ENCODE results near the gene RNASE8. TPM values are rescaled to one million over a fixed set of nuclear protein-coding genes. Genes with fewer than 3 reads are reported as not detected.
"Not testable (repeated sequence)": the region's sequence is repeated elsewhere in the genome, so short reads cannot be mapped to it uniquely, and the experiment has no call there.

The RNASE8 gene
- total RNA-seq, 1 experiment from 2014 or later, result not detected

DNA sequence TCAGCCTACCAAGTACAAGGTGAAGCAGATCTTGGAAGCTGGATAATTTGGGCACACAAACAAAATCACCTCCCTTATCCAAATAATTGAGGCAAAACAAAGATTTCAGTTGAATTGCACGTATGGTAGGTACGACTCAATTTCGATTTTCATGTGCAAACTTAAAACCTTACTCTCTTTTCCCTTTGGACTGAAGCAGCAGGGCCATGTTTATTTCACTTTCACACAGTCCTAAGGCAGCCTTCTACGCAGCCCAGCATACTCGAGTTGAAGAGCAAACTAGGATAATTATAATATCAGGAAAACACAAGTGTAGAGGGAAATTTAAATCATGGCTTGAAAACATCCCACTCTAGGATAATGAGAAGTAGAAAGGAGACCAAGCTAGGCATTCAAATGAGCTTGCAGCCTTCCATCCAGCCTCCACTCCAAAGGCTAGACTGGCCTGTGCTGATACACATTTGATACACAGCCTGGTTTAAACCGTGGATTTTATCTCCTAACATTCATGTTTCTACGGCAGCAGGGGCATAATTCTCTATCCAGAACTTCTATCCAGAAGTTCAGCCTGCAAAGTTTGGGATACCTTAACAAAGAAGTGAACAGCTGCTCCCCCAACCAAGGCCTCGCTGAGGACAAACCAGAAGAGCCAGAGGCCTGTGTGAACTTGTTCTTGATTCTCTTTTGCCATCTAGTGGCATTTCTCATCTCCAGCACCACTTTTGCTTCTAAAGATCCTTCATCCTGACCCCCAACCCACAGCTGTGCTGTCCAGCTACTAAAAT lies 17.8 kb upstream of the RNASE8 start:
- no peak overlapping the region for H3K27ac Mint-ChIP-seq (ENCODE audit: low read depth, unreplicated experiment)
- H3K36me3 Mint-ChIP-seq (ENCODE audit: insufficient read depth, unreplicated experiment), result peaks cover under 1% of the 10 kb centered on the region
- H3K9me3 Mint-ChIP-seq (ENCODE audit: unreplicated experiment), result no peaks in the 10 kb centered on the region
- TF ChIP-seq, protein P1, sequence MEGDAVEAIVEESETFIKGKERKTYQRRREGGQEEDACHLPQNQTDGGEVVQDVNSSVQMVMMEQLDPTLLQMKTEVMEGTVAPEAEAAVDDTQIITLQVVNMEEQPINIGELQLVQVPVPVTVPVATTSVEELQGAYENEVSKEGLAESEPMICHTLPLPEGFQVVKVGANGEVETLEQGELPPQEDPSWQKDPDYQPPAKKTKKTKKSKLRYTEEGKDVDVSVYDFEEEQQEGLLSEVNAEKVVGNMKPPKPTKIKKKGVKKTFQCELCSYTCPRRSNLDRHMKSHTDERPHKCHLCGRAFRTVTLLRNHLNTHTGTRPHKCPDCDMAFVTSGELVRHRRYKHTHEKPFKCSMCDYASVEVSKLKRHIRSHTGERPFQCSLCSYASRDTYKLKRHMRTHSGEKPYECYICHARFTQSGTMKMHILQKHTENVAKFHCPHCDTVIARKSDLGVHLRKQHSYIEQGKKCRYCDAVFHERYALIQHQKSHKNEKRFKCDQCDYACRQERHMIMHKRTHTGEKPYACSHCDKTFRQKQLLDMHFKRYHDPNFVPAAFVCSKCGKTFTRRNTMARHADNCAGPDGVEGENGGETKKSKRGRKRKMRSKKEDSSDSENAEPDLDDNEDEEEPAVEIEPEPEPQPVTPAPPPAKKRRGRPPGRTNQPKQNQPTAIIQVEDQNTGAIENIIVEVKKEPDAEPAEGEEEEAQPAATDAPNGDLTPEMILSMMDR (IDR thresholded peaks at IDR 0.05; ENCODE audit: unreplicated experiment), result peak; percentile 51
- peaks cover 34% of the 10 kb centered on the region for H3K4me1 Mint-ChIP-seq (ENCODE audit: insufficient read depth, unreplicated experiment)
- no TSS peak for BruUV-seq (replicated peaks)
- CTCF ChIA-PET, result interaction anchor here (0.6 to 7.2 kb wide), 42 partner anchors 9 to 1262 kb away, joined by 3 to 391 read pairs (median 6); partner anchors contain the start of genes ARHGEF40, SLC39A2, TMEM253 and TPPP2
- no peaks in the 10 kb centered on the region for H3K27me3 Mint-ChIP-seq (ENCODE audit: insufficient read depth, unreplicated experiment)
- intact Hi-C loops (cut with micrococcal nuclease), result loop anchor here (1.0 to 2.0 kb wide), 4 partner anchors 25 to 342 kb away; no protein-coding TSS in a partner anchor
- no peak overlapping the region for H3K4me3 Mint-ChIP-seq (ENCODE audit: unreplicated experiment)
- peak; percentile 69 for DNase-seq (ENCODE audit: unreplicated experiment)
- POLR2A ChIA-PET, result interaction anchor here (0.6 to 3.0 kb wide), 8 partner anchors 12 to 64 kb away, joined by 3 to 40 read pairs (median 4); partner anchors contain the start of gene ARHGEF40

GRCh38 chr14:21040370-21040925 lies 17.2 kb upstream of the RNASE8 start:
- POLR2A ChIA-PET, result interaction anchor here (0.8 to 3.0 kb wide), 9 partner anchors 13 to 182 kb away, joined by 3 to 40 read pairs (median 5); partner anchors contain the start of gene ARHGEF40
- no TSS peak for BruUV-seq (replicated peaks)
- Mint-ChIP-seq H3K36me3 (ENCODE audit: insufficient read depth, unreplicated experiment) (peaks cover 6% of the 10 kb centered on the region), H3K27me3 (ENCODE audit: insufficient read depth, unreplicated experiment) (no peaks in the 10 kb centered on the region), H3K4me3 (ENCODE audit: unreplicated experiment) (no peak overlapping the region), H3K27ac (ENCODE audit: low read depth, unreplicated experiment) (no peak overlapping the region), H3K4me1 (ENCODE audit: insufficient read depth, unreplicated experiment) (peaks cover 37% of the 10 kb centered on the region), H3K9me3 (ENCODE audit: unreplicated experiment) (no peaks in the 10 kb centered on the region)
- intact Hi-C loops (cut with micrococcal nuclease), result loop anchor here (1.0 to 2.0 kb wide), 4 partner anchors 26 to 343 kb away; no protein-coding TSS in a partner anchor
- TF ChIP-seq, protein P1 (IDR thresholded peaks at IDR 0.05; ENCODE audit: unreplicated experiment), result no peak
- CTCF ChIA-PET, result interaction anchor here (0.6 to 7.2 kb wide), 46 partner anchors 9 to 1263 kb away, joined by 3 to 391 read pairs (median 6); partner anchors contain the start of genes ARHGEF40, SLC39A2, TMEM253 and TPPP2
- DNase-seq (ENCODE audit: unreplicated experiment), result no peak

DNA sequence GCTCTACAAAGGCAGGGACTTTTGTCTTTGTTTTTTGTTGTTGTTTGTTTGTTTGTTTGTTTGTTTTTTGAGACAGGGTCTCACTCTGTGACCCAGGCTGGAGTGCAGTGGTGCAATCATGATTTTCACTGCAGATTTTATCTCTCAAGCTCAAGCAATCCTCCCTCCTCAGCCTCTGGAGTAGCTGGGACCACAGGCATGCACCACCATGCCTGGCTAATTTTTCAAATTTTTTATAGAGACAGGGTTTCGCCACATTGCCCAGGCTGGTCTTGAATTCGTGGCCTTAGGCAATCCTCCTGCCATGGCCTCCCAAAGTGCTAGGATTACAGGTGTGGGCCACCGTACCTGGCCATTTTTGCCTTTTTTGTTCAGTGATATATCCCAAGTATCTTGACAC lies 16.7 kb upstream of the RNASE8 start:
- not testable (repeated sequence) for H3K36me3 Mint-ChIP-seq (ENCODE audit: insufficient read depth, unreplicated experiment); BruUV-seq (replicated peaks); DNase-seq (ENCODE audit: unreplicated experiment); H3K27me3 Mint-ChIP-seq (ENCODE audit: insufficient read depth, unreplicated experiment); H3K4me3 Mint-ChIP-seq (ENCODE audit: unreplicated experiment); H3K9me3 Mint-ChIP-seq (ENCODE audit: unreplicated experiment)
- ChIA-PET POLR2A (interaction anchor here (1.1 to 3.0 kb wide), 7 partner anchors 13 to 182 kb away, joined by 3 to 40 read pairs (median 6); no protein-coding TSS in a partner anchor), CTCF (interaction anchor here (0.6 to 7.2 kb wide), 40 partner anchors 10 to 871 kb away, joined by 3 to 391 read pairs (median 7); partner anchors contain the start of genes ARHGEF40, SLC39A2, TMEM253 and TPPP2)
- intact Hi-C loops (cut with micrococcal nuclease), result loop anchor here (1.0 to 2.0 kb wide), 4 partner anchors 27 to 344 kb away; no protein-coding TSS in a partner anchor
- Mint-ChIP-seq H3K4me1 (ENCODE audit: insufficient read depth, unreplicated experiment) (peaks cover 37% of the 10 kb centered on the region), H3K27ac (ENCODE audit: low read depth, unreplicated experiment) (peak overlapping the region; percentile 83)

- peak; percentile 57 for DNase-seq (ENCODE audit: unreplicated experiment)
- POLR2A ChIA-PET, result interaction anchor here (0.8 to 3.0 kb wide), 10 partner anchors 21 to 580 kb away, joined by 3 to 40 read pairs (median 4); partner anchors contain the start of gene PIP4P1
- CTCF ChIA-PET, result interaction anchor here (0.6 to 7.2 kb wide), 22 partner anchors 9 to 409 kb away, joined by 3 to 391 read pairs (median 20); partner anchors contain the start of genes ARHGEF40, SLC39A2 and TPPP2
- peaks cover 37% of the 10 kb centered on the region for H3K4me1 Mint-ChIP-seq (ENCODE audit: insufficient read depth, unreplicated experiment)
- H3K9me3 Mint-ChIP-seq (ENCODE audit: unreplicated experiment), result no peaks in the 10 kb centered on the region
- H3K27ac Mint-ChIP-seq (ENCODE audit: low read depth, unreplicated experiment), result peak within 1 kb of the TSS; percentile 83
- H3K27me3 Mint-ChIP-seq (ENCODE audit: insufficient read depth, unreplicated experiment), result no peaks in the 10 kb centered on the region
- H3K36me3 Mint-ChIP-seq (ENCODE audit: insufficient read depth, unreplicated experiment), result peaks cover 6% of the 10 kb centered on the region
- peak within 1 kb of the TSS; percentile 63 for H3K4me3 Mint-ChIP-seq (ENCODE audit: unreplicated experiment)
- TSS peak; percentile 72 for BruUV-seq (replicated peaks)
- TF ChIP-seq, protein P1 (IDR thresholded peaks at IDR 0.05; ENCODE audit: unreplicated experiment), result no peak
- intact Hi-C loops (cut with micrococcal nuclease), result loop anchor here (2.0 kb wide), 1 partner anchor 71 kb away; no protein-coding TSS in a partner anchor
These were observed 15.8 kb upstream of the RNASE8 start, which contains the start of gene RNASE7 for GRCh38 chr14:21041676-21042433. TSS of gene RNASE7 (plus strand) at chr14:21042362. CDS start at chr14:21042993, 631 bp downstream.

Data from MCF 10A (cell line).